CD4-positive, alpha-beta memory T cell (primary cell): ENCODE measurements around the gene MR1. TPM values are rescaled to one million over a fixed set of nuclear protein-coding genes. Genes with fewer than 3 reads are reported as not detected.
"Not testable (repeated sequence)": the region's sequence is repeated elsewhere in the genome, so short reads cannot be mapped to it uniquely, and the experiment has no call there.

ENCODE experiments used
- CTCF ChIA-PET: fragments of 350-600 bp; sonication (Branson Sonifier 250); formaldehyde crosslinking; loops from one replicate; lab custom pipeline; 2021; ENCODE audit warnings: inconsistent platforms; ENCODE audit not compliant: partially characterized antibody; lab: Charles Lee
- POLR2A ChIA-PET: fragments of 350-600 bp; sonication (Branson Sonifier 250); formaldehyde crosslinking; loops from one replicate; lab custom pipeline; 2021; ENCODE audit not compliant: partially characterized antibody; lab: Charles Lee
- DNase-seq, 5 donors: peaks; one replicate each; pipeline versions ENCODE4 v3.0.0 to v3.0.0-alpha.2; 2020 to 2022; ENCODE audit warnings: mixed read lengths in 1 of 5
- H3K27ac ChIP-seq: one replicate; pipeline ENCODE4 v1.7.0; 2013; ENCODE audit warnings: low read depth, low read length
- H3K27me3 ChIP-seq: 2 replicates; pipeline ENCODE4 v1.7.0; 2013; ENCODE audit warnings: mild to moderate bottlenecking, low read length, moderate library complexity; ENCODE audit not compliant: insufficient read depth
- H3K36me3 ChIP-seq: 2 replicates; pipeline ENCODE4 v1.7.0; 2013; ENCODE audit warnings: mild to moderate bottlenecking, low read length, moderate library complexity; ENCODE audit not compliant: insufficient read depth
- H3K4me1 ChIP-seq: 2 replicates; pipeline ENCODE4 v1.7.0; 2013; ENCODE audit warnings: mild to moderate bottlenecking, low read length, moderate library complexity; ENCODE audit not compliant: insufficient read depth
- H3K4me3 ChIP-seq, 2 donors: one replicate each; pipeline ENCODE4 v1.7.0; 2013; ENCODE audit warnings: low read length in 2 of 2, mild to moderate bottlenecking in 1 of 2
- H3K9me3 ChIP-seq, 2 donors: one replicate each; pipeline ENCODE4 v1.7.0; 2013; ENCODE audit warnings: low read length in 2 of 2, control low read depth in 1 of 2; ENCODE audit not compliant: control insufficient read depth in 1 of 2
- H3K27ac Mint-ChIP-seq, 7 donors: one replicate each; pipeline ENCODE4 v1.8.0; 2020 to 2021; ENCODE audit warnings: mixed read lengths in 7 of 7, mild to moderate bottlenecking in 6 of 7, inconsistent platforms in 3 of 7, moderate library complexity in 3 of 7
- H3K27me3 Mint-ChIP-seq, 2 donors: one replicate each; pipeline ENCODE4 v1.8.0; 2020 to 2021; ENCODE audit warnings: mixed read lengths in 2 of 2
- H3K36me3 Mint-ChIP-seq, 2 donors: one replicate each; pipeline ENCODE4 v1.8.0; 2020 to 2021; ENCODE audit warnings: mixed read lengths in 2 of 2, inconsistent platforms in 1 of 2, mild to moderate bottlenecking in 1 of 2
- H3K4me1 Mint-ChIP-seq, 4 donors: one replicate each; pipeline ENCODE4 v1.8.0; 2020 to 2021; ENCODE audit warnings: mixed read lengths in 4 of 4, mild to moderate bottlenecking in 1 of 4
- H3K4me3 Mint-ChIP-seq, 8 donors: one replicate each; pipeline ENCODE4 v1.8.0; 2020 to 2021; ENCODE audit warnings: mixed read lengths in 8 of 8, mild to moderate bottlenecking in 7 of 8, moderate library complexity in 6 of 8, inconsistent platforms in 3 of 8
- H3K9me3 Mint-ChIP-seq, 8 donors: one replicate each; pipeline ENCODE4 v1.8.0; 2020 to 2021; ENCODE audit warnings: mixed read lengths in 8 of 8, mild to moderate bottlenecking in 5 of 8, inconsistent platforms in 3 of 8, moderate library complexity in 1 of 8
- intact Hi-C: fragments of 100-400 bp; cut with micrococcal nuclease; formaldehyde crosslinking; loops from one replicate; pipeline ENCODE4 v1.15.1; 2023
- polyA plus RNA-seq, 2 donors: library from polyadenylated mRNA; unstranded; fragments of 300-500 nt; fragmentation: Illumina TruSeq; gene quantifications; one replicate each; pipeline ENCODE4 v1.2.3, GENCODE V29; 2021
- total RNA-seq, 2 experiments: library from RNA; stranded (reverse); gene quantifications; one replicate each; pipeline ENCODE4 v1.2.3, GENCODE V29; 2021

Gene MR1
- total and polyA plus RNA-seq, 4 experiments from 2014 or later, result 31.5 to 38.6 (median 32.5) TPM

DNA sequence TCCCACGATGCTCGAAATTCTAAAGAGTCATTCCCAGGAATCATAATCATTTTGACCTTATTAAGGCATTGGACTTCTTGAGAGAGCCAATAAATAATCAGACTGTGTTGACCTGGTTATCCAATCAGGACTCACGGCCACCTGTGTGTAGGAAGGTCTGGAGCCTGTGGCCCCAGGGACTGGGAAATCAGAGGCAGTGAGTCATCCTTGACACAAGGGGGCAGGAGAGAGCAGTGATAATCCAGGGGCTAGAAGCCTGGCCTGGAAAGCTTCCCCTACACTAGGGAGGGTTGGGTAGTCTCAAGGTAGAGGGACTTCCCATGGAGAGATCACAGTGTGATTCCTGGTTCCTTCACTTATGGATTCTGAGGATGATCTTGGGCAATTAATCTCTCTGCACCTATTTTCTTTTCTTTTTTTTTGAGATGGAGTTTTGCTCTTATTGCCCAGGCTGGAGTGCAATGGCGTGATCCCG is 4.7 kb downstream of the MR1 start:
- peaks cover 58 to 84% (median 66%) of the 10 kb centered on the region in 4 donors for H3K4me1 Mint-ChIP-seq
- ChIA-PET CTCF (interaction anchor here (0.9 to 5.9 kb wide), 16 partner anchors 9 to 130 kb away, joined by 3 to 99 read pairs (median 6); partner anchors contain the start of gene STX6), POLR2A (interaction anchor here (0.5 to 3.9 kb wide), 6 partner anchors 16 to 121 kb away, joined by 3 to 31 read pairs (median 7); partner anchors contain the start of genes IER5 and STX6)
- peak overlapping the region in 4 of 8 donors; percentile 4 to 74 (median 42) for H3K4me3 Mint-ChIP-seq
- H3K27me3 Mint-ChIP-seq, result no peaks in the 10 kb centered on the region
- peaks cover 0 to 2% (median 0%) of the 10 kb centered on the region in 8 donors for H3K9me3 Mint-ChIP-seq
- H3K27ac Mint-ChIP-seq, result peak overlapping the region; percentile 37 to 79 (median 73)
- Histone ChIP-seq H3K27me3 (no peaks in the 10 kb centered on the region), H3K36me3 (no peaks in the 10 kb centered on the region), H3K4me3 (no peak overlapping the region), H3K27ac (no peak overlapping the region), H3K4me1 (peaks cover 55% of the 10 kb centered on the region), H3K9me3 (no peaks in the 10 kb centered on the region)
- intact Hi-C loops, result loop anchor here (1.0 to 5.0 kb wide), 6 partner anchors 46 to 156 kb away; partner anchors contain the start of gene IER5
- peak; percentile 66 to 73 (median 70) for DNase-seq
- H3K36me3 Mint-ChIP-seq, result peaks cover 43 to 54% of the 10 kb centered on the region in 2 donors

DNA sequence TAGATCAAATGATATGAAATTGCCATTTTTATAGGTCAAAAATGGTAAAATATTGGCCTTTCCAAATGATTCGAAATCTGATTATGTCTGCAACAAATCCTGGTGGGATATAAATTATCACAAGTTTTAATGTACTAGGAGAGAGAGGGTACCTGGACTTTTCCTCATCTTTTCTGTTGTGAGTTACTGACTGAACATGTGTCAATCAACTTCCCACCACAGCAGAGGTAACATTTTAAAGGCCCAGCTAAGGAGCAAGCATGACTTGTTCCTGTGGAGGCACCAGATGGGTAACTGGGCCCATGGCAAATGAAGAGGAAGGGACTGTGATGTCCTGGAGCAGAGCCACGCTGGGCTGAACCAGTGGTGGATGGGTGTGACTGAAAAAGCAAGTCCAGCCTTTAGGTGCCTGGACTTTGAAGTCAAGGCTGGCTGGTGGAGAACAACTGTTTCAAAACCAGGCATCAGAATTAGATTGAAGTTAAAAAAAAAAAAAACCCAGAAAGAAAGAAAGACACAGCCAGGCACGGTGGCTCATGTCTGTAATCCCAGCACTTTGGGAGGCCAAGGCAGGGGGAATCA is 6.6 kb downstream of the MR1 start:
- Mint-ChIP-seq H3K27me3 (no peaks in the 10 kb centered on the region), H3K9me3 (peaks cover 0 to 2% (median 0%) of the 10 kb centered on the region in 8 donors), H3K4me3 (no peak overlapping the region), H3K27ac (peak overlapping the region in 3 of 7 donors; percentile 0 to 79 (median 7)), H3K4me1 (peaks cover 53 to 81% (median 62%) of the 10 kb centered on the region in 4 donors), H3K36me3 (peaks cover 50 to 57% of the 10 kb centered on the region in 2 donors)
- intact Hi-C loops, result no loop called here
- Histone ChIP-seq H3K4me1 (peaks cover 55% of the 10 kb centered on the region), H3K9me3 (no peaks in the 10 kb centered on the region), H3K36me3 (no peaks in the 10 kb centered on the region), H3K4me3 (no peak overlapping the region), H3K27ac (no peak overlapping the region), H3K27me3 (no peaks in the 10 kb centered on the region)
- CTCF ChIA-PET, result interaction anchor here (1.1 to 5.9 kb wide), 9 partner anchors 11 to 128 kb away, joined by 3 to 99 read pairs (median 6); no protein-coding TSS in a partner anchor
- POLR2A ChIA-PET, result interaction anchor here (2.5 to 3.9 kb wide), 2 partner anchors 18 to 101 kb away, joined by 9 to 31 read pairs; partner anchors contain the start of gene STX6
- no peak for DNase-seq

DNA sequence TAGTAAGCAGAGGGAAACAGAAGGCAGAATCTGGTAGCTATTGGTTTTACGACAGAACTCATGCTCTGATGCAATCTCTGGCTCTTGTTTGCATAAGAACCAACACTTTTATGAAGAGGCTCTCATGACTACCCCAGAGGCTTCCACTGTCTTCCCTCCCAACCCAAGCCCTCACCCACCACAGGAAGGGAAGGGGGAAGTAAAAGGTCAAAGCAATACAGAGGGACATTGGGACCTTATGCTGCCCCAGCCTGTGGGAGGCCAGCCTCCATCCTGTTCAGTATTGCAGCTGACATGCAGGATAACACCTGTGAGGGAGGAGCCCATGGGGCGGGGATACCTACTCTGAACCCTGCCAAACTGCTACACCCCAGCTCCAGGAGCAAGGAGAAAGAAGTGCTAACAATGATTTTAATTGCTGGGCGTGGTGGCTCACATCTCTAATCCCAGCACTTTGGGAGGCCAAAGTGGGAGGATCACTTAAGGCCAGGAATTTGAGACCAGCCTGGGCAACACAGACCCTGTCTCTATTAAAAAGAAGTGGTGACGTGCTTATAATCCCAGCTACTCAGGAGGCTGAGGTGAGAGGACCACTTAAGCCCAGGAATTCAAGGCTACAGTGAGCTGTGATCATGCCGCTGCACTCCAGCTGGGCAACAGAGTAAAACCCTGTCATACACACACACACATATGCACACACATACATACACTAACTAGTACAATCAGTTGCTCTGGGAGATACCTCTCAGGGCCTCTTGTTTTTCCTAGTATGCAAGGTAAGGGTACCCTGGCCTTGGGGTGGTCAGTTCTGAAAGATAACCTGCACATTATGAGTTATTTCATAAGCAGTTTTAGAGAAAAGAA is 9.5 kb downstream of the MR1 start:
- H3K36me3 Mint-ChIP-seq, result peaks cover 45 to 49% of the 10 kb centered on the region in 2 donors
- Histone ChIP-seq H3K36me3 (no peaks in the 10 kb centered on the region), H3K27ac (no peak overlapping the region), H3K4me3 (no peak overlapping the region), H3K27me3 (no peaks in the 10 kb centered on the region), H3K9me3 (no peaks in the 10 kb centered on the region), H3K4me1 (peaks cover 26% of the 10 kb centered on the region)
- intact Hi-C loops, result no loop called here
- ChIA-PET POLR2A (interaction anchor here (1.7 kb wide), 1 partner anchor 9 kb away, joined by 4 read pairs; the partner anchor contains the start of gene MR1), CTCF (interaction anchor here (0.5 to 2.3 kb wide), 4 partner anchors 37 to 123 kb away, joined by 3 to 15 read pairs (median 3); no protein-coding TSS in a partner anchor)
- no peaks in the 10 kb centered on the region for H3K27me3 Mint-ChIP-seq
- peaks cover 27 to 53% (median 37%) of the 10 kb centered on the region in 4 donors for H3K4me1 Mint-ChIP-seq
- DNase-seq, result no peak
- no peak overlapping the region for H3K4me3 Mint-ChIP-seq
- H3K9me3 Mint-ChIP-seq, result peaks cover 0 to 2% (median 0%) of the 10 kb centered on the region in 8 donors
- H3K27ac Mint-ChIP-seq, result peak overlapping the region in 2 of 7 donors; percentile 65 to 79

DNA sequence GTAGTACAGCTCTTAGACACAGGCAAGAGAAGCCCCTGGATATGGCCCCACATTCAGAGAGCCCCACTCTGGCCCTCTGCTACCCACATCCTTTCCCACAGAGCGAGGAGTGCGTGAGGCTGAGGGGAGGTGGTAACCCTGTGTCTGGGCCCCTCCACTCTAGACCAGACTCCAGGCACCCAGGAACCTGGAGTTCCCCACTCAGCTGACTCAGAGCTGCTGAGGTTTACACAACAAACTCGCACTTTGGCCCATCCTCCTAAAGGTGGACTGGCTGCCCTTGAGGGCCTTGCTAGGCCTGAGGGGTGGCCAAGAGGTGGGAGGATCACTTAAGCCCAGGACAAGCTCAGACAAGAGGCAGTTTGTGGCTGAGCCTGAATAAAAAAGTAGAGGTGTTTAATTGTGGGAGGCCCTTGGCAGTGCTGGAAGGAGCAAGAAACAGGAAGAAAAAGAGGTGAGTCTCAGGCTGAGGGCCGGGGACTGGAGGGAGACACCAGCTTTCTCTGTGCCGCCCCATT is 10.7 kb downstream of the MR1 start:
- Mint-ChIP-seq H3K36me3 (peaks cover 40 to 47% of the 10 kb centered on the region in 2 donors), H3K27me3 (no peaks in the 10 kb centered on the region), H3K4me3 (no peak overlapping the region), H3K9me3 (peaks cover 0 to 2% (median 0%) of the 10 kb centered on the region in 8 donors), H3K27ac (peak overlapping the region; percentile 36 to 85 (median 77)), H3K4me1 (peaks cover 21 to 42% (median 28%) of the 10 kb centered on the region in 4 donors)
- DNase-seq, result peak in 2 of 5 donors; percentile 19 to 62
- Histone ChIP-seq H3K9me3 (no peaks in the 10 kb centered on the region), H3K4me3 (no peak overlapping the region), H3K27me3 (no peaks in the 10 kb centered on the region), H3K36me3 (no peaks in the 10 kb centered on the region), H3K4me1 (peaks cover 22% of the 10 kb centered on the region), H3K27ac (no peak overlapping the region)
- ChIA-PET POLR2A (interaction anchor here (1.7 kb wide), 1 partner anchor 11 kb away, joined by 4 read pairs; the partner anchor contains the start of gene MR1), CTCF (interaction anchor here (2.3 kb wide), 1 partner anchor 98 kb away, joined by 15 read pairs; no protein-coding TSS in a partner anchor)
- intact Hi-C loops, result no loop called here

DNA sequence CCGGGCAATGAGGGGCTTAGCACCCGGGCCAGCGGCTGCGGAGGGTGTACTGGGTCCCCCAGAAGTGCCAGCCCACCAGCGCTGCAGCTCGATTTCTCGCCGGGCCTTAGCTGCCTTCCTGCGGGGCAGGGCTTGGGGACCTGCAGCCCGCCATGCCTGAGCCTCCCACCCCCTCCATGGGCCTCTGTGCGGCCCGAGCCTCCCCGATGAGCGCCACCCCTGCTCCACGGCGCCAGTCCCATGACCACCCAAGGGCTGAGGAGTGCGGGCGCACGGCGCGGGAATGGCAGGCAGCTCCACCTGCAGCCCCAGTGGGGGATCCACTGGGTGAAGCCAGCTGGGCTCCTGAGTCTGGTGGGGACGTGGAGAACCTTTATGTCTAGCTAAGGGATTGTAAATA is 12.2 kb downstream of the MR1 start:
- H3K4me1 Mint-ChIP-seq, result peaks cover 13 to 32% (median 21%) of the 10 kb centered on the region in 4 donors
- H3K27ac ChIP-seq, H3K4me3 Mint-ChIP-seq, DNase-seq, H3K27ac Mint-ChIP-seq, H3K27me3 Mint-ChIP-seq, intact Hi-C loops, H3K36me3 ChIP-seq, H3K4me3 ChIP-seq, POLR2A ChIA-PET, H3K27me3 ChIP-seq, H3K9me3 ChIP-seq, H3K9me3 Mint-ChIP-seq: not testable (repeated sequence)
- H3K36me3 Mint-ChIP-seq, result peaks cover 42 to 48% of the 10 kb centered on the region in 2 donors
- peaks cover 22% of the 10 kb centered on the region for H3K4me1 ChIP-seq
- CTCF ChIA-PET, result interaction anchor here (1.5 kb wide), 1 partner anchor 17 kb away, joined by 5 read pairs; no protein-coding TSS in a partner anchor

DNA sequence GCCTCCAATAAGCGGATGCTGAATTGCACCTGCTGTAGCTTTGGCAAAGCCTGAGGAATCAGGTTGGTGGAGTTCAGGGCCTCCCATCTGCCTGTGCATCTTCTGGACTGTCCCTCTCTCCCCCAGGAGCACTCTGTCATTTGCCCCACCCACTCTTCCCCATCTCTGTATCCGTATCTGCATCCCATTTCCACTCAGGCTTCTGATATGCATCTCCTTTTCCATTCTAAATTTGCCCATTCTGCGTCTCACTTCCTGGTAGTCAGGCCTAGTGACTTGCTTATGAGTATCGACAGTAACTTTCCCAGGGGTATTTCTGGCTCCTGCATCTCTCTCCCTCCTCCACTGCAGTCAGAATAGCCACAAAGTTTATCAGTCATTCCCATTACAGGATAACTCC is 15.6 kb downstream of the MR1 start:
- Mint-ChIP-seq H3K27ac (peak overlapping the region in 1 of 7 donors; percentile 44), H3K4me1 (peaks cover 3 to 9% (median 8%) of the 10 kb centered on the region in 4 donors), H3K9me3 (no peaks in the 10 kb centered on the region), H3K36me3 (peaks cover 42 to 55% of the 10 kb centered on the region in 2 donors), H3K4me3 (no peak overlapping the region), H3K27me3 (no peaks in the 10 kb centered on the region)
- no peak overlapping the region for H3K4me3 ChIP-seq
- H3K36me3 ChIP-seq, result peaks cover 5% of the 10 kb centered on the region
- POLR2A ChIA-PET, result no interaction called here
- DNase-seq, result no peak
- no peak overlapping the region for H3K27ac ChIP-seq
- no peaks in the 10 kb centered on the region for H3K9me3 ChIP-seq
- no peaks in the 10 kb centered on the region for H3K27me3 ChIP-seq
- intact Hi-C loops, result no loop called here
- CTCF ChIA-PET, result no interaction called here
- peaks cover 5% of the 10 kb centered on the region for H3K4me1 ChIP-seq
